Breast epithelium (tissue), 3 donors: ENCODE data around the gene B3GALT2.

ENCODE experiments used
- CTCF ChIP-seq, 3 donors: fragments of 450-650 bp; IDR thresholded peaks; one replicate each; pipeline ENCODE4 v1.5.1; 2016 to 2017; ENCODE audit warnings: antibody characterized with exemption in 3 of 3, mild to moderate bottlenecking in 3 of 3, moderate library complexity in 3 of 3
- POLR2A ChIP-seq: fragments of 450-650 bp; IDR thresholded peaks from one replicate; pipeline ENCODE4 v1.6.1; 2016; ENCODE audit warnings: antibody characterized with exemption, mild to moderate bottlenecking, moderate library complexity
- POLR2AphosphoS5 ChIP-seq, 3 donors: sonication (generic); formaldehyde crosslinking; IDR thresholded peaks; one replicate each; pipeline ENCODE4 v1.6.1; 2017; ENCODE audit warnings: antibody characterized with exemption in 3 of 3

- no peak for TF ChIP-seq POLR2AphosphoS5 (IDR thresholded peaks at IDR 0.05)
- no peak for TF ChIP-seq CTCF (IDR thresholded peaks at IDR 0.05)
- TF ChIP-seq POLR2A, result no peak
Observed at GRCh38 chr1:193221651-193222050, 35.2 kb upstream of the B3GALT2 start.
